Activated T-cell treated with anti-CD3 and anti-CD28 coated beads, Interleukin-2, amount 50 U/mL, for 72 hours (primary cell): ENCODE data around the gene ENO2. TPM values are rescaled to one million over a fixed set of nuclear protein-coding genes. Genes with fewer than 3 reads are reported as not detected.

ENCODE experiments used
- ATAC-seq, 2 donors: fragments of 150-1000 bp; cut with Tn5 transposase; replicated peaks in 1 of 2; 2 replicates each; pipeline ENCODE4 v1.10.0; 2021; ENCODE audit warnings: moderate library complexity in 2 of 2, mild to moderate bottlenecking in 1 of 2
- DNase-seq, 2 donors: peaks; one replicate each; pipeline ENCODE4 v3.0.0; 2021 to 2022; ENCODE audit warnings: mixed read lengths in 1 of 2
- H3K27ac Mint-ChIP-seq: one replicate; pipeline ENCODE4 v1.8.0; 2022; ENCODE audit warnings: mild to moderate bottlenecking, moderate library complexity, mixed read lengths
- H3K27me3 Mint-ChIP-seq: one replicate; pipeline ENCODE4 v1.8.0; 2022; ENCODE audit warnings: low read depth, mixed read lengths
- H3K36me3 Mint-ChIP-seq, 2 donors: one replicate each; pipeline ENCODE4 v1.8.0; 2022; ENCODE audit warnings: mixed read lengths in 2 of 2, mild to moderate bottlenecking in 1 of 2; ENCODE audit not compliant: insufficient read depth in 2 of 2
- H3K4me1 Mint-ChIP-seq: one replicate; pipeline ENCODE4 v1.8.0; 2022; ENCODE audit warnings: low read depth, mixed read lengths
- H3K4me3 Mint-ChIP-seq, 2 donors: one replicate each; pipeline ENCODE4 v1.8.0; 2022; ENCODE audit warnings: mild to moderate bottlenecking in 2 of 2, mixed read lengths in 2 of 2, moderate library complexity in 2 of 2
- H3K9me3 Mint-ChIP-seq, 2 donors: one replicate each; pipeline ENCODE4 v1.8.0; 2022; ENCODE audit warnings: mixed read lengths in 2 of 2
- total RNA-seq, 2 donors: library from RNA; stranded (reverse); gene quantifications; one replicate each; pipeline ENCODE4 v1.2.3, GENCODE V29; 2022

ENO2 gene
- total RNA-seq, 2 donors from 2014 or later, result 115 to 145 TPM

GRCh38 chr12:6954316-6955107 lies 40.1 kb downstream of the ENO2 start:
- ATAC-seq, result no peak
- Mint-ChIP-seq H3K4me3 (peak overlapping the region; percentile 77 to 92), H3K27me3 (no peaks in the 10 kb centered on the region), H3K9me3 (no peaks in the 10 kb centered on the region), H3K4me1 (peaks cover 77% of the 10 kb centered on the region), H3K36me3 (peaks cover 8 to 21% of the 10 kb centered on the region in 2 donors), H3K27ac (peak overlapping the region; percentile 99)
- no peak for DNase-seq

- Mint-ChIP-seq H3K27me3 (no peaks in the 10 kb centered on the region), H3K27ac (peak overlapping the region; percentile 99), H3K36me3 (peaks cover 8 to 21% of the 10 kb centered on the region in 2 donors), H3K4me1 (peaks cover 77% of the 10 kb centered on the region), H3K4me3 (peak overlapping the region; percentile 77 to 92), H3K9me3 (no peaks in the 10 kb centered on the region)
- DNase-seq (no peak), ATAC-seq (no peak)
Observed at GRCh38 chr12:6955108-6956020, 41.0 kb downstream of the ENO2 start.

- ATAC-seq (no peak), DNase-seq (no peak)
- Mint-ChIP-seq H3K27ac (peak overlapping the region; percentile 0), H3K4me3 (peak overlapping the region; percentile 77 to 92), H3K9me3 (no peaks in the 10 kb centered on the region), H3K27me3 (no peaks in the 10 kb centered on the region), H3K36me3 (peaks cover 8 to 23% of the 10 kb centered on the region in 2 donors), H3K4me1 (peaks cover 80% of the 10 kb centered on the region)
Observed at GRCh38 chr12:6956021-6956727, 41.8 kb downstream of the ENO2 start.

GRCh38 chr12:6957151-6957701 lies 42.8 kb downstream of the ENO2 start:
- peak overlapping the region; percentile 77 to 92 for H3K4me3 Mint-ChIP-seq
- peaks cover 7 to 20% of the 10 kb centered on the region in 2 donors for H3K36me3 Mint-ChIP-seq
- ATAC-seq (no peak), DNase-seq (no peak)
- H3K9me3 Mint-ChIP-seq, result no peaks in the 10 kb centered on the region
- peaks cover 91% of the 10 kb centered on the region for H3K4me1 Mint-ChIP-seq
- peak overlapping the region; percentile 66 for H3K27ac Mint-ChIP-seq
- H3K27me3 Mint-ChIP-seq, result no peaks in the 10 kb centered on the region

GRCh38 chr12:6957741-6958608 lies 43.6 kb downstream of the ENO2 start:
- H3K27me3 Mint-ChIP-seq, result no peaks in the 10 kb centered on the region
- no peak for DNase-seq

GRCh38 chr12:6958609-6959057 lies 44.3 kb downstream of the ENO2 start:
- Mint-ChIP-seq H3K4me1 (peaks cover 93% of the 10 kb centered on the region), H3K36me3 (peaks cover 2 to 13% of the 10 kb centered on the region in 2 donors), H3K4me3 (peak overlapping the region; percentile 93), H3K9me3 (no peaks in the 10 kb centered on the region), H3K27me3 (no peaks in the 10 kb centered on the region), H3K27ac (peak overlapping the region; percentile 88)
- no peak for DNase-seq
- ATAC-seq, result no peak

More at GRCh38 chr12:6957741-6958608, 43.6 kb downstream of the ENO2 start:
- H3K27ac Mint-ChIP-seq, result peak overlapping the region; percentile 88
- H3K9me3 Mint-ChIP-seq, result no peaks in the 10 kb centered on the region
- ATAC-seq, result no peak
- peak overlapping the region; percentile 93 for H3K4me3 Mint-ChIP-seq
- peaks cover 2 to 13% of the 10 kb centered on the region in 2 donors for H3K36me3 Mint-ChIP-seq
- H3K4me1 Mint-ChIP-seq, result peaks cover 98% of the 10 kb centered on the region

- Mint-ChIP-seq H3K27ac (peak overlapping the region; percentile 88), H3K36me3 (peaks cover 2 to 13% of the 10 kb centered on the region in 2 donors), H3K4me1 (peaks cover 92% of the 10 kb centered on the region), H3K27me3 (no peaks in the 10 kb centered on the region), H3K9me3 (no peaks in the 10 kb centered on the region), H3K4me3 (peak overlapping the region; percentile 93)
- DNase-seq (peak; percentile 78), ATAC-seq (peak; percentile 52 to 54)
Observed at GRCh38 chr12:6959058-6959804, 44.9 kb downstream of the ENO2 start.

GRCh38 chr12:6959805-6960592 lies 45.6 kb downstream of the ENO2 start:
- Mint-ChIP-seq H3K4me3 (peak overlapping the region; percentile 93), H3K27me3 (no peaks in the 10 kb centered on the region), H3K4me1 (peaks cover 92% of the 10 kb centered on the region), H3K36me3 (peaks cover 0 to 11% of the 10 kb centered on the region in 2 donors), H3K9me3 (no peaks in the 10 kb centered on the region), H3K27ac (peak overlapping the region; percentile 2)
- ATAC-seq (no peak), DNase-seq (no peak)

DNA sequence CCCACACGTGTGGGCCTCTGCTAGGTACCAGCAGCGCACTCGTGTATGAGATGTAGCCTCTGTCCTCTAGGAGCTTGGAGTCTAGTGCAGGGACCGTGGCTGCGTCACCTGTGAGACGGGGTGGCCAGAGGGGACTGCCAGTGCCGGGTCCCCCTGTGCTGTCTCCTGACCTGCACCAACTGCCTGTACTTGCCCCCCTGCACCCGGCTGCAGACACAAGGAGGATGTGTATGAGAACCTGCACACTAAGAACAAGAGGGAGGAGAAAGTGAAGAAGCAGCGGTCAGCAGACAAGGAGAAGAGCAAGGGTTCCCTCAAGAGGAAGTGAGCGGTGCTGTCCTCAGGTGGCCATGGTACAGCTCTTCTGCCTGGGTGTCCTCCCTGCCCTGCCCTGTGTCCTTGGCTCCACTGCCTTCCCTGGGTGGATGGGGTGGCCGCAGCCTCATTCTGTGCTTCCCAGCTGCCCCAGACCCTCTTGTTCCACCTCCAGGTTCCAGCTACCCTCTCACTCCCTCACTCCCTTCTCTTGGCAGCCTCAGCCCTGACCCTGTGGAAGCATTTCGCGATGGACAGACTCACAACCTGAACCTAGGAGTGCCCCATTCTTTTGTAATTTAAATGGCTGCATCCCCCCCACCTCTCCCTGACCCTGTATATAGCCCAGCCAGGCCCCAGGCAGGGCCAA lies 46.4 kb downstream of the ENO2 start:
- DNase-seq (peak; percentile 61 to 67), ATAC-seq (peak; percentile 25 to 50)
- peak overlapping the region; percentile 98 for H3K27ac Mint-ChIP-seq
- peaks cover 92% of the 10 kb centered on the region for H3K4me1 Mint-ChIP-seq
- H3K36me3 Mint-ChIP-seq, result peaks cover 0 to 15% of the 10 kb centered on the region in 2 donors
- no peaks in the 10 kb centered on the region for H3K9me3 Mint-ChIP-seq
- peak overlapping the region; percentile 87 to 93 for H3K4me3 Mint-ChIP-seq
- no peaks in the 10 kb centered on the region for H3K27me3 Mint-ChIP-seq

- no peaks in the 10 kb centered on the region for H3K9me3 Mint-ChIP-seq
- H3K27me3 Mint-ChIP-seq, result no peaks in the 10 kb centered on the region
- DNase-seq, result peak; percentile 90 to 95
- peaks cover 92% of the 10 kb centered on the region for H3K4me1 Mint-ChIP-seq
- peak overlapping the region; percentile 98 for H3K27ac Mint-ChIP-seq
- ATAC-seq, result peak; percentile 78 to 84
- peak overlapping the region; percentile 87 to 93 for H3K4me3 Mint-ChIP-seq
- peaks cover 1 to 15% of the 10 kb centered on the region in 2 donors for H3K36me3 Mint-ChIP-seq
Observed at GRCh38 chr12:6961278-6961694, 46.9 kb downstream of the ENO2 start.
